Ascending aorta (tissue), 2 donors: ENCODE results near the gene SENP5. TPM values are rescaled to one million over a fixed set of nuclear protein-coding genes. Genes with fewer than 3 reads are reported as not detected.
"Not testable (repeated sequence)": the region's sequence is repeated elsewhere in the genome, so short reads cannot be mapped to it uniquely, and the experiment has no call there.

Experiments
- DNase-seq, 2 donors: peaks; one replicate each; pipeline ENCODE4 v3.0.0-alpha.2; 2019; ENCODE audit warnings: low spot score in 2 of 2
- H3K27ac ChIP-seq, 2 donors: fragments of 200-600 bp; sonication (generic); one replicate each; pipeline ENCODE4 v1.5.1; 2016 to 2017; ENCODE audit warnings: mild to moderate bottlenecking in 1 of 2
- H3K27me3 ChIP-seq: fragments of 200-600 bp; sonication (generic); one replicate; pipeline ENCODE4 v1.5.1; 2017
- H3K36me3 ChIP-seq, 2 donors: fragments of 200-600 bp; sonication (generic); one replicate each; pipeline ENCODE4 v1.5.1; 2016
- H3K4me1 ChIP-seq, 2 donors: fragments of 200-600 bp; sonication (generic); one replicate each; pipeline ENCODE4 v1.5.1; 2016 to 2017; ENCODE audit warnings: mild to moderate bottlenecking in 1 of 2
- H3K4me3 ChIP-seq, 2 donors: fragments of 200-600 bp; sonication (generic); one replicate each; pipeline ENCODE4 v1.5.1; 2016 to 2017; ENCODE audit warnings: mild to moderate bottlenecking in 1 of 2
- H3K9me3 ChIP-seq, 2 donors: fragments of 200-600 bp; sonication (generic); one replicate each; pipeline ENCODE4 v1.5.1; 2016
- intact Hi-C: fragments of 100-400 bp; cut with DNase I; formaldehyde crosslinking; loops from one replicate; pipeline ENCODE4 v1.15.1; 2023
- total RNA-seq: library from RNA; depleted of rRNA; stranded (reverse); fragments of >200 nt; gene quantifications from one replicate; pipeline ENCODE4 v1.1.0, GENCODE V29; 2016
- TF ChIP-seq, protein P1 (sequence below), 3 experiments: fragments of 200-600 bp in 2 of 3; fragments of 450-650 bp in 1 of 3; sonication (generic) in 2 of 3; IDR thresholded peaks; one replicate each; pipeline ENCODE4 v1.5.1; 2016 to 2019; ENCODE audit warnings: antibody characterized with exemption in 3 of 3, mild to moderate bottlenecking in 1 of 3, moderate library complexity in 1 of 3

SENP5 gene
- total RNA-seq, 1 donor from 2014 or later = 11.0 TPM

DNA sequence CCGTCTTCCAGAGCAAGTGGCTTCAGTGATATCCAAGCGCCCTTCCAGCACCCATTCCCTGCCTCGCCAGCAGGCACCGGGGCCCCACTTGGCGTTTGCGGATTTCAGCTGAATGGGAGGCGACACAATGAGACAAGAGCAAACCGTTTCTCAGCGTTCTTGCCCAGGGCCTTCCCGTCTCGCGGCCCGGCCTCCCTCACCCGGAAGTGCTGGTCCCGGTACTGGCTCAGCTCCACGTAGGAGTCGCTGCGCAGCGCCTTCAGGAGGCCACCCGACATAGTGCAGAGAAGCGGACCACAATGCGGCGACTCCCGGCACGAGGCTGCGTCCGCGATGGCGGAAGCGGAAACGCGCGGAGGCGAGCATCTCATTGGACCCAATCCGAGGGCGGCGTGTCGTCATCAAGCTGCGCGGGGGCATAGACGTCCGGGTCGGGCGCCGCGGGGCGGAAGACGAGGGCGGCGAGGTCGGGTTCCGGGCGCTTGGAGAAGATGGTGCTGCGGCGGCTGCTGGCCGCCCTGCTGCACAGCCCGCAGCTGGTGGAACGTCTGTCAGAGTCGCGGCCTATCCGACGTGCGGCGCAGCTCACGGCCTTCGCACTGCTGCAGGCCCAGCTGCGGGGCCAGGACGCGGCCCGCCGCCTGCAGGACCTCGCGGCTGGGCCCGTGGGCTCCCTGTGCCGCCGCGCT, 74.7 kb downstream of the SENP5 start, which contains the start of gene NCBP2:
TSS of gene NCBP2 (minus strand) at position 303 of the 689 bp plus-strand sequence. CDS start at position 278, 25 bp downstream.
- peak within 1 kb of the TSS; percentile 93 to 100 for H3K4me3 ChIP-seq
- no peaks in the 10 kb centered on the region for H3K9me3 ChIP-seq
- H3K4me1 ChIP-seq = peaks cover 14 to 17% of the 10 kb centered on the region in 2 donors
- TF ChIP-seq, protein P1, sequence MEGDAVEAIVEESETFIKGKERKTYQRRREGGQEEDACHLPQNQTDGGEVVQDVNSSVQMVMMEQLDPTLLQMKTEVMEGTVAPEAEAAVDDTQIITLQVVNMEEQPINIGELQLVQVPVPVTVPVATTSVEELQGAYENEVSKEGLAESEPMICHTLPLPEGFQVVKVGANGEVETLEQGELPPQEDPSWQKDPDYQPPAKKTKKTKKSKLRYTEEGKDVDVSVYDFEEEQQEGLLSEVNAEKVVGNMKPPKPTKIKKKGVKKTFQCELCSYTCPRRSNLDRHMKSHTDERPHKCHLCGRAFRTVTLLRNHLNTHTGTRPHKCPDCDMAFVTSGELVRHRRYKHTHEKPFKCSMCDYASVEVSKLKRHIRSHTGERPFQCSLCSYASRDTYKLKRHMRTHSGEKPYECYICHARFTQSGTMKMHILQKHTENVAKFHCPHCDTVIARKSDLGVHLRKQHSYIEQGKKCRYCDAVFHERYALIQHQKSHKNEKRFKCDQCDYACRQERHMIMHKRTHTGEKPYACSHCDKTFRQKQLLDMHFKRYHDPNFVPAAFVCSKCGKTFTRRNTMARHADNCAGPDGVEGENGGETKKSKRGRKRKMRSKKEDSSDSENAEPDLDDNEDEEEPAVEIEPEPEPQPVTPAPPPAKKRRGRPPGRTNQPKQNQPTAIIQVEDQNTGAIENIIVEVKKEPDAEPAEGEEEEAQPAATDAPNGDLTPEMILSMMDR (IDR thresholded peaks at IDR 0.05) = peak; percentile 56 to 68 (median 61)
- no peaks in the 10 kb centered on the region for H3K27me3 ChIP-seq
- peaks cover 14 to 15% of the 10 kb centered on the region in 2 donors for H3K36me3 ChIP-seq
- peak; percentile 95 to 99 for DNase-seq
- intact Hi-C loops = loop anchor here (1.0 to 5.0 kb wide), 6 partner anchors 26 to 440 kb away; partner anchors contain the start of genes CEP19, FBXO45, PAK2 and PIGX
- H3K27ac ChIP-seq = peak within 1 kb of the TSS; percentile 88 to 96

DNA sequence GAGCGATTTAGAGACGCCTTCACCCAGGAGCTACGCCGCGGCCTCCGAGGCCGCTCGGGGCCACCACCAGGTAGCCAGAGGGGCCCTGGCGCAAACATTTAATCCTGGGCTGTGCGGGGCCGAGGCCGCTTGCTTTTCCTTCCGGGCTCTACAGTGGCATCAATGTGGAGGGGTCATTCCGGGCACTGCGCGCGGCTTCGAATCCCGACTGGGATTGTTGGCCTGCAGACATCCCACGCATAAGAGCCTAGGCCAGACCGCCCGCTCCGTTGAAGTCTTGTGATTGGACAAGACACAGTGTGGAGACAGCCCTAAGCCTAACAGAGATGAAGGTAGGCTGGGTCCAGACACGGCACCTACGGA, 75.2 kb downstream of the SENP5 start:
- Histone ChIP-seq H3K27ac (peak overlapping the region; percentile 88 to 96), H3K4me1 (peaks cover 14 to 17% of the 10 kb centered on the region in 2 donors), H3K27me3 (no peaks in the 10 kb centered on the region), H3K9me3 (no peaks in the 10 kb centered on the region), H3K4me3 (peak overlapping the region; percentile 93 to 100), H3K36me3 (peaks cover 9 to 10% of the 10 kb centered on the region in 2 donors)
- intact Hi-C loops = loop anchor here (1.0 to 5.0 kb wide), 6 partner anchors 26 to 440 kb away; partner anchors contain the start of genes CEP19, FBXO45, PAK2 and PIGX
- DNase-seq = no peak
- TF ChIP-seq, protein P1 (IDR thresholded peaks at IDR 0.05) = no peak

DNA sequence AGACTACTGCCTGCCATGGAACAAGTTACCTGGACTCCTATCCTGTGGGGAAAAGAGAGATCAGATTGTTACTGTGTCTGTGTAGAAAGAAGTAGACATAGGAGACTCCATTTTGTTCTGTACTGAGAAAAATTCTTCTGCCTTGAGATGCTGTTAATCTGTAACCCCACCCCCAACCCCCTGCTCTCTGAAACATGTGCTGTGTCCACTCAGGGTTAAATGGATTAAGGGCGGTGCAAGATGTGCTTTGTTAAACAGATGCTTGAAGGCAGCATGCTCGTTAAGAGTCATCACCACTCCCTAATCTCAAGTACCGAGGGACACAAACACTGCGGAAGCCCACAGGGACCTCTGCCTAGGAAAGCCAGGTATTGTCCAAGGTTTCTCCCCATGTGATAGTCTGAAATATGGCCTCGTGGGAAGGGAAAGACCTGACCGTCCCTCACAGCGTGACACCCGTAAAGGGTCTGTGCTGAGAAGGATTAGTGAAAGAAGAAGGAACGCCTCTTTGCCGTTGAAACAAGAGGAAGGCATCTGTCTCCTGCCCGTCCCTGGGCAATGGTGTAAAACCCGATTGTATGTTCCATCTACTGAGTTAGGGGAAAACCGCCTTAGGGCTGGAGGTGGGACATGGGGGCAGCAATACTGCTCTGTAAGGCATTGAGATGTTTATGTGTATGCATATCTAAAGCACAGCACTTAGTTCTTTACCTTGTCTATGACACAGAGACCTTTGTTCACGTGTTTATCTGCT, 76.5 kb downstream of the SENP5 start:
- H3K9me3 ChIP-seq, H3K27me3 ChIP-seq, H3K36me3 ChIP-seq, H3K4me3 ChIP-seq, H3K27ac ChIP-seq, DNase-seq: not testable (repeated sequence)
- intact Hi-C loops = loop anchor here (5.0 kb wide), 2 partner anchors 207 to 232 kb away; partner anchors contain the start of genes CEP19, PAK2 and PIGX
- peaks cover 14 to 17% of the 10 kb centered on the region in 2 donors for H3K4me1 ChIP-seq

DNA sequence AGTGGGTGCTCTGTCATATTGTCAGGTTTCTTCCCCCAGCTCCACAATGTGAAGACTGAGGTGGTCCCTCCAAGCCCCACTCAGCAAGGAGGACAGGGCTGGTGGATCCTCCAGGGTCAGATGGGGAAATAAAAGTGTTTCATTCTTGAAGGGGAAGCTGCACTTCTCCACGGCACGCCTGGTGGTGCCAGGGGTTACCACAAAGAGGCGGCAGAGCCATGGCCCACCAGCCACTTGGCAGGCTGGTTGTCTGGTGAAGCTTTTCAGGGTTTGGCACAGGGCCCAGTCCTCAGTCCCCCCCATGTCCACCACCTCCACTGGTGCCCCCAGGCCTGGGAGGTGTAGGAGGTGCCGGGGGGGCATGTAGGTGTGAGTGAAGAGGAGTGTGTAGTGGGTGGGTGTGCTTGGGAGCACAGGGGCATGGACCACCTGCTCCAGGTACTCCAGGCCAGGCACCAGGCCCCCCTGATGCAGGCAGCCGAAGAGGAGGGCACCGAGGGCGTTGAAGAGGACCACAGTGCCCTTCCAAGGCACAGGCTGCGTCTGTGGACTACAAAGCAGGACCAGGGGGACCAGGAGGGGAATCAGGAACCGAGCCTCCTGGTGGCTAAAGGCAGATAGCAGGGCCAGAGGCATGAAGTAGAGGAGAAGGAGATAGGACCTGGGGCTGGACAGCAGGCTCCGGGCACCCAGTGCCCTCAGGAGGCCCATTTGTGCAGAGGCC, 79.6 kb downstream of the SENP5 start:
- DNase-seq = no peak
- no peaks in the 10 kb centered on the region for H3K9me3 ChIP-seq
- H3K27ac ChIP-seq = no peak overlapping the region
- H3K4me3 ChIP-seq = no peak overlapping the region
- H3K27me3 ChIP-seq = no peaks in the 10 kb centered on the region
- H3K4me1 ChIP-seq = peaks cover 7 to 8% of the 10 kb centered on the region in 2 donors
- intact Hi-C loops = no loop called here
- peaks cover 6% of the 10 kb centered on the region in 2 donors for H3K36me3 ChIP-seq
- TF ChIP-seq, protein P1 (IDR thresholded peaks at IDR 0.05) = no peak

DNA sequence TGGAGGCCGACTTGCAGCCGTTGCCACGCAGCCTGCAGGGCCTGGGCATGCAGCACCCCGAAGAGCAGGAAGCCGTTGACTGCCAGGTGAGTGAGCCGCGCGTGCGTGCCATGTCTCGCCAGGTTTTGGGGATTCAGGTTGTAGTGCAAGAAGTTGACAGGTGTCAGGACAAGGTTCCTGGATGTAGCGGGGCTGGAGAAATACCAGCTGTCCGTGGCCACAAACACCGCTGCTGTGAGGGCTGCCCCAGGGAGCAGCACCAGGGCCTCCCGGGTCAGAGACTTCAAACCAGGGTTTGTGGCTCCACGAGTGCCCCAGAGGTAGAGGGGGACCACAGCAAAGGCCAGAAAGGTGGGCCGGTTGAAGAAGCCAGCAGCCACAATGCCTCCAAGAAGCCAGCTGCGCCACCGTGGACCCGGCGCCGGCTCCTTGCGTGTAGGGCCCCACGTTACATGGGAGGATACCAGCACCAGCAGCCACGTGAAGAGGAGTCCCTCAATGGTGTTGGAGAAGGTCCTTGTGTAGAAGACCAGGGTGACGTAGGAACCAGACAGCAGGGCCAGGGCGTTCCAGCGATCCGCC, 80.2 kb downstream of the SENP5 start:
- TF ChIP-seq, protein P1 (IDR thresholded peaks at IDR 0.05) = no peak
- peaks cover 6% of the 10 kb centered on the region in 2 donors for H3K36me3 ChIP-seq
- H3K4me1 ChIP-seq = peaks cover 7 to 8% of the 10 kb centered on the region in 2 donors
- no peaks in the 10 kb centered on the region for H3K9me3 ChIP-seq
- no peaks in the 10 kb centered on the region for H3K27me3 ChIP-seq
- intact Hi-C loops = no loop called here
- DNase-seq = no peak
- no peak overlapping the region for H3K27ac ChIP-seq
- H3K4me3 ChIP-seq = no peak overlapping the region
